ENCODE data around the gene ZMYND8. TPM values are rescaled to one million over a fixed set of nuclear protein-coding genes. Genes with fewer than 3 reads are reported as not detected.

The ZMYND8 gene
- total and polyA plus RNA-seq, 2 donors (not counting 3 experiments of a cell fraction or from before 2014, with no cell fraction given), result 30.6 to 75.2 TPM

- POLR2A ChIA-PET, result no interaction called here
- Histone ChIP-seq H3K27ac (ENCODE audit: insufficient read depth, low read depth, low read length) (no peak overlapping the region), H3K9ac (replicated peaks; ENCODE audit: extremely low read depth, insufficient read depth, low read length) (no peak overlapping the region), H3K36me3 (ENCODE audit: control insufficient read depth in 2 of 2, extremely low read depth in 1 of 2, insufficient read depth in 2 of 2, low read length in 2 of 2) (no peaks in the 10 kb centered on the region), H4K20me1 (replicated peaks; ENCODE audit: control insufficient read depth, extremely low read depth, insufficient read depth, low read length) (no peaks in the 10 kb centered on the region), H3K9me1 (replicated peaks; ENCODE audit: control insufficient read depth, extremely low read depth, insufficient read depth, low read length) (no peaks in the 10 kb centered on the region), H3K4me2 (ENCODE audit: insufficient read depth, low read length) (no peak overlapping the region), H3K4me1 (ENCODE audit: control insufficient read depth, extremely low read depth, insufficient read depth, low read length) (no peaks in the 10 kb centered on the region), H3K4me3 (replicated peaks in 1 of 3; ENCODE audit: insufficient read depth in 1 of 3, low read depth in 1 of 3, low read length in 3 of 3) (no peak overlapping the region), H3K79me2 (ENCODE audit: control insufficient read depth, insufficient read depth, low read length) (no peaks in the 10 kb centered on the region), H2AFZ (ENCODE audit: low read depth, low read length) (no peak overlapping the region), H3K27me3 (ENCODE audit: control insufficient read depth in 2 of 2, insufficient read depth in 2 of 2, low read length in 2 of 2) (peaks cover 8% of the 10 kb centered on the region in 2 experiments), H3K9me3 (replicated peaks; ENCODE audit: control insufficient read depth, insufficient read depth, low read length) (no peaks in the 10 kb centered on the region)
- dilution Hi-C loops (cut with MboI; ENCODE audit: extremely low pct_ligation_motif_present, low sequenced_read_pairs), result no loop called here
- no TSS peak for BruUV-seq (replicated peaks)
- FAIRE-seq, result no peak
- no peak for DNase-seq (ENCODE audit: low read depth, low spot score)
- CTCF ChIA-PET, result interaction anchor here (1.2 kb wide), 1 partner anchor 9 kb away, joined by 4 read pairs; no protein-coding TSS in a partner anchor
- TF ChIP-seq JUN (IDR thresholded peaks at IDR 0.05; ENCODE audit: borderline replicate concordance, insufficient read depth, insufficient read length, low read depth) (no peak), GATA2 (IDR thresholded peaks at IDR 0.05; ENCODE audit: insufficient read depth, insufficient read length, low read depth, low read length) (no peak), POLR2A (IDR thresholded peaks at IDR 0.05; ENCODE audit: low read depth, low read length) (no peak), FOS (IDR thresholded peaks at IDR 0.05; ENCODE audit: borderline replicate concordance, insufficient read depth, low read length) (no peak), EZH2 (IDR thresholded peaks at IDR 0.05; ENCODE audit: borderline replicate concordance, low read depth, low read length, severe bottlenecking) (no peak), POLR2AphosphoS5 (IDR thresholded peaks at IDR 0.05; ENCODE audit: insufficient read depth, low read depth, low read length) (no peak), MYC (IDR thresholded peaks at IDR 0.05; ENCODE audit: low read depth, low read length) (no peak)
- TF ChIP-seq, protein P1, sequence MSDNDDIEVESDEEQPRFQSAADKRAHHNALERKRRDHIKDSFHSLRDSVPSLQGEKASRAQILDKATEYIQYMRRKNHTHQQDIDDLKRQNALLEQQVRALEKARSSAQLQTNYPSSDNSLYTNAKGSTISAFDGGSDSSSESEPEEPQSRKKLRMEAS (IDR thresholded peaks at IDR 0.05; ENCODE audit: insufficient read depth, insufficient read length), result no peak
- TF ChIP-seq, protein P2, sequence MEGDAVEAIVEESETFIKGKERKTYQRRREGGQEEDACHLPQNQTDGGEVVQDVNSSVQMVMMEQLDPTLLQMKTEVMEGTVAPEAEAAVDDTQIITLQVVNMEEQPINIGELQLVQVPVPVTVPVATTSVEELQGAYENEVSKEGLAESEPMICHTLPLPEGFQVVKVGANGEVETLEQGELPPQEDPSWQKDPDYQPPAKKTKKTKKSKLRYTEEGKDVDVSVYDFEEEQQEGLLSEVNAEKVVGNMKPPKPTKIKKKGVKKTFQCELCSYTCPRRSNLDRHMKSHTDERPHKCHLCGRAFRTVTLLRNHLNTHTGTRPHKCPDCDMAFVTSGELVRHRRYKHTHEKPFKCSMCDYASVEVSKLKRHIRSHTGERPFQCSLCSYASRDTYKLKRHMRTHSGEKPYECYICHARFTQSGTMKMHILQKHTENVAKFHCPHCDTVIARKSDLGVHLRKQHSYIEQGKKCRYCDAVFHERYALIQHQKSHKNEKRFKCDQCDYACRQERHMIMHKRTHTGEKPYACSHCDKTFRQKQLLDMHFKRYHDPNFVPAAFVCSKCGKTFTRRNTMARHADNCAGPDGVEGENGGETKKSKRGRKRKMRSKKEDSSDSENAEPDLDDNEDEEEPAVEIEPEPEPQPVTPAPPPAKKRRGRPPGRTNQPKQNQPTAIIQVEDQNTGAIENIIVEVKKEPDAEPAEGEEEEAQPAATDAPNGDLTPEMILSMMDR (IDR thresholded peaks at IDR 0.05; ENCODE audit: extremely low read depth in 1 of 2, insufficient read depth in 1 of 2, low read depth in 1 of 2, low read length in 2 of 2), result no peak
- intact Hi-C loops (cut with micrococcal nuclease), result no loop called here
Observed at GRCh38 chr20:47187450-47188195, 168.9 kb downstream of the ZMYND8 start.

All from endothelial cell of umbilical vein (primary cell).